Smooth muscle cell (in vitro differentiated cells): ENCODE data around the gene STARD13. TPM values are rescaled to one million over a fixed set of nuclear protein-coding genes. Genes with fewer than 3 reads are reported as not detected.

Experiments
- DNase-seq: peaks from one replicate; lab custom pipeline; 2025; ENCODE audit not compliant: unreplicated experiment; lab: John Stamatoyannopoulos, UW
- H2AFZ ChIP-seq: fragments of 200-600 bp; sonication (generic); 2 replicates; pipeline ENCODE4 v1.6.0; 2016; ENCODE audit warnings: antibody characterized with exemption, low read depth, mild to moderate bottlenecking
- H3F3A ChIP-seq: fragments of 200-600 bp; sonication (generic); 2 replicates; pipeline ENCODE4 v1.6.0; 2017; ENCODE audit warnings: antibody characterized with exemption, low read depth
- H3K27ac ChIP-seq: fragments of 200-600 bp; sonication (generic); 2 replicates; pipeline ENCODE4 v1.5.1; 2016; ENCODE audit warnings: low read depth, mild to moderate bottlenecking
- H3K27me3 ChIP-seq: fragments of 200-600 bp; sonication (generic); 2 replicates; pipeline ENCODE4 v1.6.1; 2016; ENCODE audit warnings: low read depth, mild to moderate bottlenecking
- H3K36me3 ChIP-seq: fragments of 200-600 bp; sonication (generic); 2 replicates; pipeline ENCODE4 v1.5.1; 2016; ENCODE audit warnings: low read depth
- H3K4me1 ChIP-seq: fragments of 200-600 bp; sonication (generic); 2 replicates; pipeline ENCODE4 v1.5.1; 2016; ENCODE audit warnings: low read depth
- H3K4me2 ChIP-seq: fragments of 200-600 bp; sonication (generic); 2 replicates; pipeline ENCODE4 v1.6.0; 2016; ENCODE audit warnings: mild to moderate bottlenecking
- H3K4me3 ChIP-seq: fragments of 200-600 bp; sonication (generic); 2 replicates; pipeline ENCODE4 v1.5.1; 2016; ENCODE audit warnings: mild to moderate bottlenecking
- H3K79me2 ChIP-seq: fragments of 200-600 bp; sonication (generic); 2 replicates; pipeline ENCODE4 v1.6.0; 2016; ENCODE audit warnings: low read depth, mild to moderate bottlenecking
- H3K9ac ChIP-seq: fragments of 200-600 bp; sonication (generic); 2 replicates; pipeline ENCODE4 v1.6.0; 2016; ENCODE audit warnings: low read depth
- H3K9me3 ChIP-seq: fragments of 200-600 bp; sonication (generic); replicated peaks from 2 replicates; pipeline ENCODE4 v1.5.1; 2016; ENCODE audit warnings: low read depth
- H4K20me1 ChIP-seq: fragments of 200-600 bp; sonication (generic); 2 replicates; pipeline ENCODE4 v1.6.0; 2016; ENCODE audit warnings: low read depth
- WGBS: methylation state at CpG from one replicate; pipeline ENCODE4 v1.1.7; 2016; ENCODE audit warnings: low lambda C conversion rate; 5-methylcytosine and 5-hydroxymethylcytosine counted together
- polyA plus RNA-seq: library from polyadenylated mRNA; unstranded; fragments of >200 nt; fragmentation: Nextera tagmentation; extraction: Ambion mirVana; gene quantifications from 2 replicates; pipeline ENCODE4 v1.2.1, GENCODE V29; 2016
- total RNA-seq: library from RNA; depleted of rRNA; stranded (reverse); fragments of >200 nt; gene quantifications from 2 replicates; pipeline ENCODE4 v1.2.3, GENCODE V29; 2014
- TF ChIP-seq, protein P1 (sequence below): fragments of 200-600 bp; sonication (generic); IDR thresholded peaks from 2 replicates; pipeline ENCODE4 v1.5.1; 2017; ENCODE audit warnings: borderline replicate concordance, mild to moderate bottlenecking, antibody characterized with exemption; ENCODE audit not compliant: insufficient read depth, poor library complexity, severe bottlenecking

The STARD13 gene
- total and polyA plus RNA-seq, 2 experiments from 2014 or later = 12.4 to 18.8 TPM

DNA sequence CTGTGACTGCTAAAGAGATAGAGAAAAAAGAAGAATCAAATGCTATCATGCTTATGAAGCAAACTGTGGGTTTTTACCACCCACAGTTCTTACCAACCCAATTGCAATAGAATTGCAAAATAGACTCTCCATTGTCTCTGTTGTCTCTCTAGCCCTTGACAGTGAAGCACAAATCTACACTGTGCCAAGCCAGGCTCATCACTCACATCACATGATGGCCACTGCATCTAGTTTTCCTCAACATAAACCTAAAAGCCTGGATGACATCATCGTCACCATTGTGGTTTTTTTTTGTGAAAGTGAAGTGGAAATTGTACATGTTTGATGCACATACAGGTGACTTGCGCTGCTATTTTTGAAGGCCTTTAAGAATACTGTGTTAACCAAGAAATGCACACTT lies 213.3 kb downstream of the STARD13 start:
- Histone ChIP-seq H3K4me2 (no peak overlapping the region), H3K4me1 (no peaks in the 10 kb centered on the region), H3K79me2 (no peaks in the 10 kb centered on the region), H3K27ac (no peak overlapping the region), H3K9ac (no peak overlapping the region), H2AFZ (no peak overlapping the region), H3K9me3 (no peaks in the 10 kb centered on the region), H3K4me3 (no peak overlapping the region), H3K36me3 (no peaks in the 10 kb centered on the region), H3F3A (no peaks in the 10 kb centered on the region), H3K27me3 (no peaks in the 10 kb centered on the region), H4K20me1 (no peaks in the 10 kb centered on the region)
- 88% methylated on average over 2 of the region's 2 CpGs for WGBS
- no peak for DNase-seq
- TF ChIP-seq, protein P1, sequence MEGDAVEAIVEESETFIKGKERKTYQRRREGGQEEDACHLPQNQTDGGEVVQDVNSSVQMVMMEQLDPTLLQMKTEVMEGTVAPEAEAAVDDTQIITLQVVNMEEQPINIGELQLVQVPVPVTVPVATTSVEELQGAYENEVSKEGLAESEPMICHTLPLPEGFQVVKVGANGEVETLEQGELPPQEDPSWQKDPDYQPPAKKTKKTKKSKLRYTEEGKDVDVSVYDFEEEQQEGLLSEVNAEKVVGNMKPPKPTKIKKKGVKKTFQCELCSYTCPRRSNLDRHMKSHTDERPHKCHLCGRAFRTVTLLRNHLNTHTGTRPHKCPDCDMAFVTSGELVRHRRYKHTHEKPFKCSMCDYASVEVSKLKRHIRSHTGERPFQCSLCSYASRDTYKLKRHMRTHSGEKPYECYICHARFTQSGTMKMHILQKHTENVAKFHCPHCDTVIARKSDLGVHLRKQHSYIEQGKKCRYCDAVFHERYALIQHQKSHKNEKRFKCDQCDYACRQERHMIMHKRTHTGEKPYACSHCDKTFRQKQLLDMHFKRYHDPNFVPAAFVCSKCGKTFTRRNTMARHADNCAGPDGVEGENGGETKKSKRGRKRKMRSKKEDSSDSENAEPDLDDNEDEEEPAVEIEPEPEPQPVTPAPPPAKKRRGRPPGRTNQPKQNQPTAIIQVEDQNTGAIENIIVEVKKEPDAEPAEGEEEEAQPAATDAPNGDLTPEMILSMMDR = no peak

DNA sequence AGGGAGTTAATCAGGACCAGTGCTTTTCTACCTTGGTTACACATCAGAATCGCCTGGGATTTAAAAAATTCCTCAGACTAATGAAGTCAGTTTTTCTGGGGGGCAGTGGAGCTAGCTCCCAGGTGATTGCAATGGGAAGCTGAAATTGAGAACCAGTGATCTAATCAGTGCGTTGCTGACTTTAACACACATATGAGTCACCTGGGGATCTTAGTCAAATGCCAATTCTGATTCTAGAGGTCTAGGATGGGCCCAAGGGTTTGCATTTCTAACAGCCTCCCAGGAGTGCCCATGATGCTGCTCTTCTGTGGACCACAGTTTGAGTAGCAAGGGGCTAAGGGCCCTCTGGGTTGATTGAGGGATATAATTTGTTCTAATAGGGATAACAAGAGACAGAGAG lies 214.8 kb downstream of the STARD13 start:
- no peak overlapping the region for H2AFZ ChIP-seq
- no peak overlapping the region for H3K9ac ChIP-seq
- no peaks in the 10 kb centered on the region for H3K4me1 ChIP-seq
- no peaks in the 10 kb centered on the region for H3K9me3 ChIP-seq
- 55% methylated on average over 2 of the region's 2 CpGs for WGBS
- no peaks in the 10 kb centered on the region for H3K36me3 ChIP-seq
- no peak for DNase-seq
- H4K20me1 ChIP-seq = no peaks in the 10 kb centered on the region
- H3K4me3 ChIP-seq = no peak overlapping the region
- no peaks in the 10 kb centered on the region for H3K27me3 ChIP-seq
- TF ChIP-seq, protein P1 = no peak
- no peak overlapping the region for H3K4me2 ChIP-seq
- no peaks in the 10 kb centered on the region for H3K79me2 ChIP-seq
- no peak overlapping the region for H3K27ac ChIP-seq
- no peaks in the 10 kb centered on the region for H3F3A ChIP-seq

DNA sequence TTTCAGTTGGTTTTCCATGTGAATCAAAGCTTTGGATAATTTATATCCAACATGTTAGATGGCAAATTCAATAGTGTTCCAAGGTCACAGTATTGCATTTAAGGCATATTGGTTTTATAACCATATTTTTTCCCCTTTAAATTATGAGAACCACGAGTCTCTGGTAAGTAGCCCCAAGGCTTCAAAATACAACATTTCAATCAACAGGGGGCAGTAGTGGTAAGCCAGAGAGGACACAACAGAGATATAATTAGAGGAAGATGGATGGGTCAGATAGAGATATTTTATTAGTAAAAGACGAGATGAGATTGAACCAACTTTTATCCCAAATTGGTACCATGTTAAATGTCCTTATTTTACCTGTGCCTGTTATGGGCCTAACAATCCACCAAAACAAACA lies 216.2 kb downstream of the STARD13 start:
- no peak for DNase-seq
- no peaks in the 10 kb centered on the region for H3K27me3 ChIP-seq
- H3K79me2 ChIP-seq = no peaks in the 10 kb centered on the region
- H2AFZ ChIP-seq = no peak overlapping the region
- no peaks in the 10 kb centered on the region for H3K9me3 ChIP-seq
- 93% methylated on average over 2 of the region's 2 CpGs for WGBS
- H3K4me3 ChIP-seq = no peak overlapping the region
- no peaks in the 10 kb centered on the region for H3F3A ChIP-seq
- TF ChIP-seq, protein P1 = peak; percentile 7
- no peaks in the 10 kb centered on the region for H4K20me1 ChIP-seq
- H3K36me3 ChIP-seq = no peaks in the 10 kb centered on the region
- H3K4me1 ChIP-seq = no peaks in the 10 kb centered on the region
- no peak overlapping the region for H3K27ac ChIP-seq
- H3K9ac ChIP-seq = no peak overlapping the region
- H3K4me2 ChIP-seq = no peak overlapping the region

DNA sequence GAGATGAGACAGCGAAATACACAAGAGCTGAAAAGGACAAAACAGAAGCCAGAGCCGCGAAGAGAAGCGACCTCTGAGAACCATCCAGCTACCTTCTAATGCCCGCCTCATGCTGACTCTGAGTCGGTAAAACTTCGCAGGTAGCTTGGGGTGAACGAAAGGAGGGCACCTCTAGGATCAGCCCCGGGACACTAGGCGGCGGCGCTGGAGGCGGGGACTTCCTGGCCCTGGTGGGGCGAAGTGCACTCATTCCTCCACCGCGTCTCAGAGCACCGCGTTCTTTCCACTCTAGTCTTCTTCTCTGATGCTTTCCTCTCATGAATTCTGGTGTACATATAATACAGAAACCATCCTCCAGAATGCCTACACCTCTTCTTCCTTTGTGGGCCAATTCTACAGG lies 219.2 kb downstream of the STARD13 start:
- no peak for DNase-seq
- Histone ChIP-seq H3K4me3 (no peak overlapping the region), H3K27me3 (no peaks in the 10 kb centered on the region), H3K36me3 (no peaks in the 10 kb centered on the region), H3K9me3 (no peaks in the 10 kb centered on the region), H3K79me2 (no peaks in the 10 kb centered on the region), H3K9ac (no peak overlapping the region), H3K4me1 (no peaks in the 10 kb centered on the region), H2AFZ (no peak overlapping the region), H3K4me2 (no peak overlapping the region), H3K27ac (no peak overlapping the region), H3F3A (no peaks in the 10 kb centered on the region), H4K20me1 (no peaks in the 10 kb centered on the region)
- WGBS = 99% methylated on average over 15 of the region's 18 CpGs
- TF ChIP-seq, protein P1 = no peak
